Frontal cortex (tissue), 4 donors: ENCODE results near the gene CALN1. TPM values are rescaled to one million over a fixed set of nuclear protein-coding genes. Genes with fewer than 3 reads are reported as not detected.

Experiments
- DNase-seq, 2 donors: peaks; one replicate each; pipeline ENCODE4 v3.0.0; 2012; ENCODE audit warnings: low spot score in 2 of 2
- FAIRE-seq: peaks from 2 replicates; lab custom pipeline; 2012; peaks lifted over from hg19 to GRCh38; lab: Jason Lieb, UNC
- total RNA-seq: library from RNA; depleted of rRNA; stranded (reverse); fragments of >200 nt; gene quantifications from one replicate; pipeline ENCODE4 v1.2.3, GENCODE V29; 2014
- donor health status: control.
- donor health status: control.
- donor health status: control.

Gene CALN1
- total RNA-seq, 1 donor from 2014 or later: 40.4 TPM

GRCh38 chr7:72020311-72020710, 391.8 kb downstream of the CALN1 start:
- FAIRE-seq (no peak), DNase-seq (no peak)

GRCh38 chr7:72019436-72019835, 392.7 kb downstream of the CALN1 start:
- no peak for DNase-seq
- no peak for FAIRE-seq

GRCh38 chr7:72017756-72018155, 394.4 kb downstream of the CALN1 start:
- FAIRE-seq (no peak), DNase-seq (no peak)

- DNase-seq: no peak
- FAIRE-seq: no peak
Observed at GRCh38 chr7:72016574-72016973, 395.6 kb downstream of the CALN1 start.

- no peak for DNase-seq
- no peak for FAIRE-seq
Observed at GRCh38 chr7:72015136-72015535, 397.0 kb downstream of the CALN1 start.

- FAIRE-seq (no peak), DNase-seq (no peak)
Observed at GRCh38 chr7:72007018-72007417, 405.1 kb downstream of the CALN1 start.

GRCh38 chr7:72003236-72003635, 408.9 kb downstream of the CALN1 start:
- no peak for FAIRE-seq
- DNase-seq: no peak

GRCh38 chr7:71996141-71996540, 416.0 kb downstream of the CALN1 start:
- DNase-seq (no peak), FAIRE-seq (no peak)

GRCh38 chr7:71995111-71995510, 417.0 kb downstream of the CALN1 start:
- no peak for FAIRE-seq
- DNase-seq: no peak

GRCh38 chr7:71991586-71991985, 420.6 kb downstream of the CALN1 start:
- FAIRE-seq: no peak

GRCh38 chr7:71990138-71990462, 422.0 kb downstream of the CALN1 start:
- DNase-seq (no peak), FAIRE-seq (no peak)

More at GRCh38 chr7:71991586-71991985, 420.6 kb downstream of the CALN1 start:
- no peak for DNase-seq

GRCh38 chr7:71988201-71988600, 423.9 kb downstream of the CALN1 start:
- no peak for FAIRE-seq

GRCh38 chr7:71987200-71987767, 424.9 kb downstream of the CALN1 start:
- no peak for DNase-seq

More at GRCh38 chr7:71988201-71988600, 423.9 kb downstream of the CALN1 start:
- DNase-seq: no peak

GRCh38 chr7:71984348-71984747, 427.8 kb downstream of the CALN1 start:
- FAIRE-seq (no peak), DNase-seq (no peak)

More at GRCh38 chr7:71987200-71987767, 424.9 kb downstream of the CALN1 start:
- no peak for FAIRE-seq

- FAIRE-seq (no peak), DNase-seq (no peak)
Observed at GRCh38 chr7:71982851-71983250, 429.3 kb downstream of the CALN1 start.

- DNase-seq (no peak), FAIRE-seq (no peak)
Observed at GRCh38 chr7:71976645-71977044, 435.5 kb downstream of the CALN1 start.

- FAIRE-seq: no peak
- no peak for DNase-seq
Observed at GRCh38 chr7:71974611-71975010, 437.5 kb downstream of the CALN1 start.

- no peak for FAIRE-seq
- DNase-seq: no peak
Observed at GRCh38 chr7:71972534-71972933, 439.6 kb downstream of the CALN1 start.

GRCh38 chr7:71970725-71971124, 441.4 kb downstream of the CALN1 start:
- no peak for FAIRE-seq
- DNase-seq: no peak

- DNase-seq: no peak
- no peak for FAIRE-seq
Observed at GRCh38 chr7:71962636-71963035, 449.5 kb downstream of the CALN1 start.

- FAIRE-seq (no peak), DNase-seq (no peak)
Observed at GRCh38 chr7:71961283-71961682, 450.9 kb downstream of the CALN1 start.

- DNase-seq: no peak
- no peak for FAIRE-seq
Observed at GRCh38 chr7:71942115-71942514, 470.0 kb downstream of the CALN1 start.
